ENCODE measurements around the gene MTCP1.

Gene MTCP1

DNA sequence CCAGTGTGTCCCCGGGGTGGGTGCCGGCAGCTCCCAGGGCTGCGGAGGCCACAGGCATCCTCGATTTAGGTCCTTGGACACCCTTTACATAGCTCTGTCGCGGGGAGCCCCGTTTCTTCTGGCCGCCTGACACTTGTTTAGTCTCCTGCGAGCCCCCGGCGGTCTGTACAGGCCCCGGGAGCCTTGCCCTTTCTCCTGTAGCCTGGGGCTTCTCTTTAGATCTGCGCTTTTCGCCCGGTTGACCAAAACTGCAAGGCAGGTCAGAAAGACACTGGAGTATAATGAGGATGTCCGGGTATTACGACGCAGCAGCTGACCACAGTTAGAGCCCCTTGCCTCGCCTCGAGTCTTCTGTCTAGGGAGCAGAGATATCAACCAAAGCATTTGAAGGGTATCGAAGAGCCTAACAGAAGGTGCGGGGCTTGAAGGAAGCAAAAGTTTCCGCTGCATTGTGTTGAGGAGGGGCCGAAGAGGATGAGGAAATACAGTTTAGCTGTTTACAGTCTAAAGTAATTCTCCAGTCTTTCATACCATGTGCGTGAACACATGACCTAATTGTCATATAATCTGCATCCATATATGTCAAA is 851 bp upstream of the MTCP1 start:
- H3K9me3 ChIP-seq (ENCODE audit: control insufficient read depth, insufficient read depth, low read length): no peaks in the 10 kb centered on the region
- no peaks in the 10 kb centered on the region for H3F3A ChIP-seq (ENCODE audit: control insufficient read depth, insufficient read depth)
- H3K79me2 ChIP-seq (ENCODE audit: control insufficient read depth, low read length): peaks cover 75% of the 10 kb centered on the region
- TF ChIP-seq EZH2phosphoT487 (IDR thresholded peaks at IDR 0.05; ENCODE audit: borderline replicate concordance, low read length) (no peak), CTCF (IDR thresholded peaks at IDR 0.05; ENCODE audit: low read depth, low read length, poor library complexity, severe bottlenecking) (no peak)
- H3K4me2 ChIP-seq (ENCODE audit: low read length): peak overlapping the region; percentile 80
- H4K20me1 ChIP-seq (ENCODE audit: control insufficient read depth, insufficient read depth, low read depth, low read length): no peaks in the 10 kb centered on the region
- H3K27me3 ChIP-seq (ENCODE audit: control insufficient read depth, low read length): no peaks in the 10 kb centered on the region
- H3K4me3 ChIP-seq (ENCODE audit: low read length): peak overlapping the region; percentile 92
- H3K4me1 ChIP-seq (ENCODE audit: control insufficient read depth, low read length): peaks cover 37% of the 10 kb centered on the region
- H3K9me2 ChIP-seq (replicated peaks; ENCODE audit: control insufficient read depth, low read length): no peaks in the 10 kb centered on the region
- peaks cover 52% of the 10 kb centered on the region for H3K36me3 ChIP-seq (ENCODE audit: control insufficient read depth, low read length)
- peak overlapping the region; percentile 71 for H3K27ac ChIP-seq (ENCODE audit: low read depth, low read length)

- H3K4me3 ChIP-seq (ENCODE audit: low read length): peak overlapping the region; percentile 94
- no peak for TF ChIP-seq CTCF (IDR thresholded peaks at IDR 0.05; ENCODE audit: low read depth, low read length, poor library complexity, severe bottlenecking)
- TF ChIP-seq EZH2phosphoT487 (IDR thresholded peaks at IDR 0.05; ENCODE audit: borderline replicate concordance, low read length): no peak
- H3K79me2 ChIP-seq (ENCODE audit: control insufficient read depth, low read length): peaks cover 85% of the 10 kb centered on the region
- H3K4me1 ChIP-seq (ENCODE audit: control insufficient read depth, low read length): peaks cover 37% of the 10 kb centered on the region
- H4K20me1 ChIP-seq (ENCODE audit: control insufficient read depth, insufficient read depth, low read depth, low read length): no peaks in the 10 kb centered on the region
- peak overlapping the region; percentile 71 for H3K27ac ChIP-seq (ENCODE audit: low read depth, low read length)
- no peaks in the 10 kb centered on the region for H3K9me2 ChIP-seq (replicated peaks; ENCODE audit: control insufficient read depth, low read length)
- no peaks in the 10 kb centered on the region for H3K27me3 ChIP-seq (ENCODE audit: control insufficient read depth, low read length)
- H3K4me2 ChIP-seq (ENCODE audit: low read length): peak overlapping the region; percentile 78
- H3K9me3 ChIP-seq (ENCODE audit: control insufficient read depth, insufficient read depth, low read length): no peaks in the 10 kb centered on the region
- peaks cover 42% of the 10 kb centered on the region for H3K36me3 ChIP-seq (ENCODE audit: control insufficient read depth, low read length)
- no peaks in the 10 kb centered on the region for H3F3A ChIP-seq (ENCODE audit: control insufficient read depth, insufficient read depth)
Measured at GRCh38 chrX:155070663-155070974, 317 bp downstream of the MTCP1 start.

DNA sequence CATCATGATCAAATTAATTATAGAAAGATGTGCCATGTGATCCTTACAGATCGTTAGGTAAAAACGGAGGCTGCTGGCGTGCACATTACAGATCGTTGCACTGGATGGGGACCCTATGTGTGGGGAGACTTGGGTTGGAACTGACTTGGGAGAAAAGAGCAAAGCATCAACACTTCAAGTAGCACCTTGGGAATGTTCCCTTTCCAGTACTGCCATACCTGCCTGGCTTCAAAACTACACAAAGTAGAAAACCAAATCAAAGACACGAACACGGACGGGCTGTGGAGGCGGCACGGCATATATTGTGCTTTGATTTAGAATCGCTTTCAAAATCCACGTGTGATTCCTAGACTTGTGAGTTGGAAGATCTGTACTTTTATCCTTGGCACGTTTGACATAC is 898 bp downstream of the MTCP1 start:
- peak overlapping the region; percentile 71 for H3K27ac ChIP-seq (ENCODE audit: low read depth, low read length)
- peak overlapping the region; percentile 94 for H3K4me3 ChIP-seq (ENCODE audit: low read length)
- peak overlapping the region; percentile 78 for H3K4me2 ChIP-seq (ENCODE audit: low read length)
- no peak for TF ChIP-seq CTCF (IDR thresholded peaks at IDR 0.05; ENCODE audit: low read depth, low read length, poor library complexity, severe bottlenecking)
- no peak for TF ChIP-seq EZH2phosphoT487 (IDR thresholded peaks at IDR 0.05; ENCODE audit: borderline replicate concordance, low read length)
- H3K9me2 ChIP-seq (replicated peaks; ENCODE audit: control insufficient read depth, low read length): no peaks in the 10 kb centered on the region
- no peaks in the 10 kb centered on the region for H4K20me1 ChIP-seq (ENCODE audit: control insufficient read depth, insufficient read depth, low read depth, low read length)
- peaks cover 36% of the 10 kb centered on the region for H3K36me3 ChIP-seq (ENCODE audit: control insufficient read depth, low read length)
- H3K9me3 ChIP-seq (ENCODE audit: control insufficient read depth, insufficient read depth, low read length): no peaks in the 10 kb centered on the region
- H3K27me3 ChIP-seq (ENCODE audit: control insufficient read depth, low read length): no peaks in the 10 kb centered on the region
- peaks cover 85% of the 10 kb centered on the region for H3K79me2 ChIP-seq (ENCODE audit: control insufficient read depth, low read length)
- H3K4me1 ChIP-seq (ENCODE audit: control insufficient read depth, low read length): peaks cover 37% of the 10 kb centered on the region
- no peaks in the 10 kb centered on the region for H3F3A ChIP-seq (ENCODE audit: control insufficient read depth, insufficient read depth)
